Measurements from ENCODE around the gene BTBD1.

- TF ChIP-seq CTCF (conservative IDR thresholded peaks at IDR 0.05; ENCODE audit: low read depth, low read length) (no peak), EZH2 (IDR thresholded peaks at IDR 0.05; ENCODE audit: borderline replicate concordance, low read depth, low read length, poor library complexity, severe bottlenecking) (no peak)
Measured at GRCh38 chr15:83112956-83113299, 45.9 kb upstream of the BTBD1 start.

Data from A673 (cell line).